Lower leg skin (tissue), 3 donors: Measurements from ENCODE around the gene ARL10.

ENCODE experiments used
- POLR2A ChIP-seq, 2 donors: fragments of 450-650 bp; IDR thresholded peaks; one replicate each; pipeline ENCODE4 v1.6.1; 2016 to 2017; ENCODE audit warnings: antibody characterized with exemption in 2 of 2, mild to moderate bottlenecking in 1 of 2, moderate library complexity in 1 of 2
- TF ChIP-seq, protein P1 (sequence below), 3 donors: fragments of 450-650 bp; IDR thresholded peaks; one replicate each; pipeline ENCODE4 v1.5.1; 2016; ENCODE audit warnings: antibody characterized with exemption in 3 of 3, mild to moderate bottlenecking in 3 of 3, moderate library complexity in 2 of 3

- TF ChIP-seq, protein P1, sequence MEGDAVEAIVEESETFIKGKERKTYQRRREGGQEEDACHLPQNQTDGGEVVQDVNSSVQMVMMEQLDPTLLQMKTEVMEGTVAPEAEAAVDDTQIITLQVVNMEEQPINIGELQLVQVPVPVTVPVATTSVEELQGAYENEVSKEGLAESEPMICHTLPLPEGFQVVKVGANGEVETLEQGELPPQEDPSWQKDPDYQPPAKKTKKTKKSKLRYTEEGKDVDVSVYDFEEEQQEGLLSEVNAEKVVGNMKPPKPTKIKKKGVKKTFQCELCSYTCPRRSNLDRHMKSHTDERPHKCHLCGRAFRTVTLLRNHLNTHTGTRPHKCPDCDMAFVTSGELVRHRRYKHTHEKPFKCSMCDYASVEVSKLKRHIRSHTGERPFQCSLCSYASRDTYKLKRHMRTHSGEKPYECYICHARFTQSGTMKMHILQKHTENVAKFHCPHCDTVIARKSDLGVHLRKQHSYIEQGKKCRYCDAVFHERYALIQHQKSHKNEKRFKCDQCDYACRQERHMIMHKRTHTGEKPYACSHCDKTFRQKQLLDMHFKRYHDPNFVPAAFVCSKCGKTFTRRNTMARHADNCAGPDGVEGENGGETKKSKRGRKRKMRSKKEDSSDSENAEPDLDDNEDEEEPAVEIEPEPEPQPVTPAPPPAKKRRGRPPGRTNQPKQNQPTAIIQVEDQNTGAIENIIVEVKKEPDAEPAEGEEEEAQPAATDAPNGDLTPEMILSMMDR (IDR thresholded peaks at IDR 0.05): no peak
- no peak for TF ChIP-seq POLR2A (IDR thresholded peaks at IDR 0.05)
Measured at GRCh38 chr5:176381979-176382378, 16.7 kb downstream of the ARL10 start.
